Measurements from ENCODE around the gene CEP89. TPM values are rescaled to one million over a fixed set of nuclear protein-coding genes. Genes with fewer than 3 reads are reported as not detected.

The CEP89 gene
- total RNA-seq, 2 donors from 2014 or later, result 35.6 to 40.4 TPM

DNA sequence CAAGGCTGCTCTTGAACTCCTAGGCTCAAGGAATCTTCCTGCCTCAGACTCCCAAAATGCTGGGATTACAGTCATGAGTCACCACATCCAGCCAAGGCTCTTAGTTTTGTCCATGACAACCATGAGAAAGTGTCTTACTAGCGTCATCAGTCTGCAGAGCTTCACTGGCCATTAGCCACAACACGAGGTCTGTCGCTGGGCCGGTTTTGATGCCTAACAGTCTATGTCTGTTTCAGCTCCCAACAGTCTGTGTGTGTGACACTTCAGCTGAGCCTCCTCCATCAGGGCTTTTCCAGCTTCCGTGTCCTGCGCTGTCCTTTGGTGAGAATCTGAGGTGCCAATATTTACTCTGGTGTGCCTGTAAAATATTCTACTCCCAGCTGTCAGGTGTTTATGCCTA lies 47.6 kb downstream of the CEP89 start:
- H3K9me3 ChIP-seq (ENCODE audit: control insufficient read depth, low read length), result peaks cover 10% of the 10 kb centered on the region
- Mint-ChIP-seq H3K9me3 (peaks cover 6% of the 10 kb centered on the region), H3K4me3 (no peak overlapping the region), H3K27ac (no peak overlapping the region), H3K27me3 (ENCODE audit: insufficient read depth) (no peaks in the 10 kb centered on the region), H3K4me1 (no peaks in the 10 kb centered on the region), H3K36me3 (ENCODE audit: low read depth) (peaks cover 44% of the 10 kb centered on the region)
- no peak overlapping the region for H3K27ac ChIP-seq (ENCODE audit: low read depth, low read length)
- no peak overlapping the region for H3K4me3 ChIP-seq (ENCODE audit: low read length)
- no peak for TF ChIP-seq CTCF (conservative IDR thresholded peaks at IDR 0.05)
- no peak for DNase-seq
- 97 to 99% methylated on average over 6 of the region's 6 CpGs for WGBS, 2 experiments (ENCODE audit: insufficient coverage in 1 of 2, insufficient read length in 1 of 2)
- peaks cover 49% of the 10 kb centered on the region for H3K36me3 ChIP-seq (ENCODE audit: control insufficient read depth, insufficient read depth, low read length)
- no peak overlapping the region for H3K9ac ChIP-seq (ENCODE audit: extremely low read depth, low read length, poor library complexity, severe bottlenecking)
- no peaks in the 10 kb centered on the region for H3K4me1 ChIP-seq (ENCODE audit: control insufficient read depth, insufficient read depth, low read length)
- H3K27me3 ChIP-seq (ENCODE audit: control insufficient read depth, insufficient read depth, low read length, poor library complexity, severe bottlenecking), result no peaks in the 10 kb centered on the region

DNA sequence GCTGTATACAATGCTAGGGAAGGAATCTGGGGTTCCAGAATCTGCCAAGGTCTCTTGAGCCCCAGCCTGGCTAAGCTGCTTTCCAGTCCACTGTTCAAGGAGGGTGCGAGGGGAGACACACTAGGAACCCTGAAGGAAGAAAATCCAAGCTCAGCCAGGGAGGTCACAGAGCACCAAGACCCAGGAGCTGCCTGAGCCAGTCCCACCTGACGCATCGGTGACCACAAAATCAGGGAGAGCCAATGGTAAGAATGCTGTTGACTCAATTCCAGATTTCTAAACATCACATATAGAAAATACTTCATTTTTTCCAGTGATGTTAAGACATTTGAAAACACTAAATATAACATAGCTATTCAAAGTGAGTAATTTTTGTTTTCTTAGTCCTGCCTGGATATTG lies 50.1 kb downstream of the CEP89 start:
- Mint-ChIP-seq H3K27ac (no peak overlapping the region), H3K4me3 (no peak overlapping the region), H3K9me3 (no peaks in the 10 kb centered on the region)

GRCh38 chr19:32919365-32919764 lies 52.4 kb downstream of the CEP89 start:
- peak overlapping the region; percentile 59 for H3K27ac Mint-ChIP-seq
- Histone ChIP-seq H3K27ac (ENCODE audit: low read depth, low read length) (no peak overlapping the region), H3K4me3 (ENCODE audit: low read length) (no peak overlapping the region), H3K9ac (ENCODE audit: extremely low read depth, low read length, poor library complexity, severe bottlenecking) (no peak overlapping the region), H3K27me3 (ENCODE audit: control insufficient read depth, insufficient read depth, low read length, poor library complexity, severe bottlenecking) (no peaks in the 10 kb centered on the region), H3K9me3 (ENCODE audit: control insufficient read depth, low read length) (no peaks in the 10 kb centered on the region), H3K4me1 (ENCODE audit: control insufficient read depth, insufficient read depth, low read length) (no peaks in the 10 kb centered on the region), H3K36me3 (ENCODE audit: control insufficient read depth, insufficient read depth, low read length) (peaks cover 36% of the 10 kb centered on the region)
- no peaks in the 10 kb centered on the region for H3K4me1 Mint-ChIP-seq
- H3K4me3 Mint-ChIP-seq, result no peak overlapping the region
- no peak for TF ChIP-seq CTCF (conservative IDR thresholded peaks at IDR 0.05)
- DNase-seq, result no peak
- H3K9me3 Mint-ChIP-seq, result no peaks in the 10 kb centered on the region
- peaks cover 45% of the 10 kb centered on the region for H3K36me3 Mint-ChIP-seq (ENCODE audit: low read depth)
- WGBS, 2 experiments (ENCODE audit: insufficient coverage in 1 of 2, insufficient read length in 1 of 2), result 89 to 100% methylated on average over 2 to 4 of the region's 4 CpGs
- no peaks in the 10 kb centered on the region for H3K27me3 Mint-ChIP-seq (ENCODE audit: insufficient read depth)

More for the DNA sequence above, 50.1 kb downstream of the CEP89 start:
- Histone ChIP-seq H3K9ac (ENCODE audit: extremely low read depth, low read length, poor library complexity, severe bottlenecking) (no peak overlapping the region), H3K27me3 (ENCODE audit: control insufficient read depth, insufficient read depth, low read length, poor library complexity, severe bottlenecking) (no peaks in the 10 kb centered on the region), H3K4me3 (ENCODE audit: low read length) (no peak overlapping the region), H3K27ac (ENCODE audit: low read depth, low read length) (no peak overlapping the region), H3K9me3 (ENCODE audit: control insufficient read depth, low read length) (no peaks in the 10 kb centered on the region), H3K4me1 (ENCODE audit: control insufficient read depth, insufficient read depth, low read length) (no peaks in the 10 kb centered on the region), H3K36me3 (ENCODE audit: control insufficient read depth, insufficient read depth, low read length) (peaks cover 39% of the 10 kb centered on the region)
- H3K4me1 Mint-ChIP-seq, result no peaks in the 10 kb centered on the region
- 86 to 99% methylated on average over 3 of the region's 3 CpGs for WGBS, 2 experiments (ENCODE audit: insufficient coverage in 1 of 2, insufficient read length in 1 of 2)
- no peak for TF ChIP-seq CTCF (conservative IDR thresholded peaks at IDR 0.05)
- H3K36me3 Mint-ChIP-seq (ENCODE audit: low read depth), result peaks cover 39% of the 10 kb centered on the region
- H3K27me3 Mint-ChIP-seq (ENCODE audit: insufficient read depth), result no peaks in the 10 kb centered on the region
- no peak for DNase-seq
